ENCODE data around the gene MYOF. TPM values are rescaled to one million over a fixed set of nuclear protein-coding genes. Genes with fewer than 3 reads are reported as not detected.

MYOF gene
- total and polyA plus RNA-seq, 8 donors = 5.0 to 111 (median 36.0) TPM

DNA sequence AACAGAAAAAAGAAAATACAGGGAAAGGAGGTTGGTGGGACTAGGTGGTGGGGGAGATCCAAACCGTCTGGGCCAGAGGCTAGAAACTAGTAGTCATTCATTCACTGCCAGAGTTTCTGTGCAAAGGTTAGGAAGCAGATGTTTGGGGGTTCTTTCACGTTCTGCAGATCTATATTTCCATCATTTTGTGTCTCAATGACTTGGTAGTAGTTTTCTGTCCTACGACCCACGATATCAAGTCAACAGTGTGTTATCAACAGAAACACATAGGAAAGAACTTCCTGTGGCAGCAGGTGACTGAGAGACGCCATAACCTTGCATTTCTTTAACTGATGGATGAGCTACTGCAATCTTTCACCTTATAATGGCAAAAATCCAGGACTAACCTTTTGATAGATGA, 16.0 kb upstream of the MYOF start:
- intact Hi-C loops (cut with DNase I; ENCODE audit: low total_unique reads) = no loop called here
- no peaks in the 10 kb centered on the region for H3K9me3 ChIP-seq
- TF ChIP-seq POLR2AphosphoS5 (IDR thresholded peaks at IDR 0.05) (no peak), POLR2A (IDR thresholded peaks at IDR 0.05) (no peak), EP300 (IDR thresholded peaks at IDR 0.05) (no peak)
- TF ChIP-seq, protein P1, sequence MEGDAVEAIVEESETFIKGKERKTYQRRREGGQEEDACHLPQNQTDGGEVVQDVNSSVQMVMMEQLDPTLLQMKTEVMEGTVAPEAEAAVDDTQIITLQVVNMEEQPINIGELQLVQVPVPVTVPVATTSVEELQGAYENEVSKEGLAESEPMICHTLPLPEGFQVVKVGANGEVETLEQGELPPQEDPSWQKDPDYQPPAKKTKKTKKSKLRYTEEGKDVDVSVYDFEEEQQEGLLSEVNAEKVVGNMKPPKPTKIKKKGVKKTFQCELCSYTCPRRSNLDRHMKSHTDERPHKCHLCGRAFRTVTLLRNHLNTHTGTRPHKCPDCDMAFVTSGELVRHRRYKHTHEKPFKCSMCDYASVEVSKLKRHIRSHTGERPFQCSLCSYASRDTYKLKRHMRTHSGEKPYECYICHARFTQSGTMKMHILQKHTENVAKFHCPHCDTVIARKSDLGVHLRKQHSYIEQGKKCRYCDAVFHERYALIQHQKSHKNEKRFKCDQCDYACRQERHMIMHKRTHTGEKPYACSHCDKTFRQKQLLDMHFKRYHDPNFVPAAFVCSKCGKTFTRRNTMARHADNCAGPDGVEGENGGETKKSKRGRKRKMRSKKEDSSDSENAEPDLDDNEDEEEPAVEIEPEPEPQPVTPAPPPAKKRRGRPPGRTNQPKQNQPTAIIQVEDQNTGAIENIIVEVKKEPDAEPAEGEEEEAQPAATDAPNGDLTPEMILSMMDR (IDR thresholded peaks at IDR 0.05) = no peak
- peaks cover 6 to 23% (median 14%) of the 10 kb centered on the region in 4 donors for H3K4me1 ChIP-seq
- no peak overlapping the region for H3K27ac ChIP-seq
- no peak for DNase-seq
- H3K4me3 ChIP-seq = no peak overlapping the region
- H3K36me3 ChIP-seq = no peaks in the 10 kb centered on the region
- no peaks in the 10 kb centered on the region for H3K27me3 ChIP-seq
- 25 to 42% (median 26%) methylated on average over 5 of the region's 5 CpGs for WGBS, 5 donors

DNA sequence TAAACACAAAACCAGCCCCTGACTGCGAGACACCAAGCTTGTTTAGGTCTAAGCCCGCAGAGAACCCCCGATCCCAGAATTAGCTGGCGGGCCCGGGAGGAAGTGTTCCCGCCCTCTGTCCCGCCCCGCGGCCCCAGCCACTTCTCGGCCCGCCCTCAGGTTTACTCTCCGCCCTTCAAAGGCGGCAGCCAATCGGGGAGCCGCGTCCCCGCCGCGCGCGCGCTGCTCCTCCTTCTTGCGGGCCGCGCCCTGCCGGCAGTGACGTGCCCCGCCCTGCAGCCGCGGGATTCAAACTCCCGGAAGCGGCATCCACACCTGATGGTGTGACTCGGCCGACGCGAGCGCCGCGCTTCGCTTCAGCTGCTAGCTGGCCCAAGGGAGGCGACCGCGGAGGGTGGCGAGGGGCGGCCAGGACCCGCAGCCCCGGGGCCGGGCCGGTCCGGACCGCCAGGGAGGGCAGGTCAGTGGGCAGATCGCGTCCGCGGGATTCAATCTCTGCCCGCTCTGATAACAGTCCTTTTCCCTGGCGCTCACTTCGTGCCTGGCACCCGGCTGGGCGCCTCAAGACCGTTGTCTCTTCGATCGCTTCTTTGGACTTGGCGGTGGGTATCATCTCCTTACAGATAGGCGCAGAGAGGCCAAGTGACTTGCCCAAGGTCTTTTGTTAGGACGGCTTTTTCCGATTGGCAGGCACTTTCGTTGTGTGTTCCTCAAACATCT, 14.3 kb upstream of the MYOF start, which contains the start of gene CEP55:
Gene CEP55, plus strand, starts transcription at position 291 of the 720 bp plus-strand sequence. CDS start 3,440 bp downstream, outside the sequence.
- 0 to 2% (median 1%) methylated on average over 40 to 68 of the region's 68 CpGs for WGBS, 5 donors
- intact Hi-C loops (cut with DNase I; ENCODE audit: low total_unique reads) = no loop called here
- Histone ChIP-seq H3K9me3 (no peaks in the 10 kb centered on the region), H3K4me3 (peak within 1 kb of the TSS; percentile 58 to 85 (median 68)), H3K27me3 (no peaks in the 10 kb centered on the region), H3K36me3 (no peaks in the 10 kb centered on the region), H3K4me1 (peaks cover 6 to 23% (median 14%) of the 10 kb centered on the region in 4 donors), H3K27ac (peak within 1 kb of the TSS; percentile 28 to 82 (median 60))
- peak; percentile 96 to 99 for DNase-seq
- TF ChIP-seq POLR2A (IDR thresholded peaks at IDR 0.05) (no peak), POLR2AphosphoS5 (IDR thresholded peaks at IDR 0.05) (peak; percentile 39 to 80 (median 57))

DNA sequence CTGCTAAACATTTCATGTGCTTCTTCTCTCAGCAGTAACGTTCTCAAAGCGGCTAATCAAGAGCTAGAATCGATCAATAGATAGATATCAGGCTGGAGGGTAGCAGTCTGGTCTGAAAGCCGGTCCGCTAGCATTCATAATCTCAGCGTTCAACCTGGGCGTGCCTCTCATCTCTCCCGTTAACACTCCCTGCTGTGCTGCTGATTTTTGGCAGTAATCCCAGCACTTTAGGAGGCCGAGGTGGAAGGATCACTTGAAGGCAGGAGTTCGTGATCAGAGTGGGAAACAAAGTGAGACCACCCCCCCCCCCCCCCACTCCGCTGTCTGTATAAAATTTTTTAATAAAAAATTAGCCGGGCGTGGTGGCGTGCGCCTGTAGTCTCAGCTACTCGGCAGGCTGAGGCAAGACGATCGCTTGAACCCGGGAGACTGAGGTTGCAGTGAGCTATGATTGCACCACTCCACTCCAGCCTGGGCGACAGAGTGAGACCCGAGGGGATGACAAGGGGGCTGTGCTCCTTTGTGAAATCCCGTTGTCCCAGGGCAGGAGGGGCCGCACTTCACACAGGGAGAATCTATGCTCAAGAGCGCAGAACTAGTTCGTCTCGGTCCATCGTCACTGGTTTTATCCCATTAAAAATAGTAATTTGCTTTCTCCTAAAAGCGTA, 13.7 kb upstream of the MYOF start:
- 0 to 2% (median 1%) methylated on average over 24 to 28 of the region's 28 CpGs for WGBS, 5 donors
- peak overlapping the region; percentile 58 to 85 (median 68) for H3K4me3 ChIP-seq
- H3K9me3 ChIP-seq = no peaks in the 10 kb centered on the region
- no peaks in the 10 kb centered on the region for H3K36me3 ChIP-seq
- peak overlapping the region; percentile 28 to 82 (median 60) for H3K27ac ChIP-seq
- intact Hi-C loops (cut with DNase I; ENCODE audit: low total_unique reads) = no loop called here
- TF ChIP-seq, protein P1 (IDR thresholded peaks at IDR 0.05) = no peak
- no peak for TF ChIP-seq POLR2A (IDR thresholded peaks at IDR 0.05)
- no peak for TF ChIP-seq EP300 (IDR thresholded peaks at IDR 0.05)
- no peak for TF ChIP-seq POLR2AphosphoS5 (IDR thresholded peaks at IDR 0.05)
- H3K4me1 ChIP-seq = peaks cover 6 to 23% (median 14%) of the 10 kb centered on the region in 4 donors
- H3K27me3 ChIP-seq = no peaks in the 10 kb centered on the region
- DNase-seq = peak in 1 of 2 donors; percentile 75

DNA sequence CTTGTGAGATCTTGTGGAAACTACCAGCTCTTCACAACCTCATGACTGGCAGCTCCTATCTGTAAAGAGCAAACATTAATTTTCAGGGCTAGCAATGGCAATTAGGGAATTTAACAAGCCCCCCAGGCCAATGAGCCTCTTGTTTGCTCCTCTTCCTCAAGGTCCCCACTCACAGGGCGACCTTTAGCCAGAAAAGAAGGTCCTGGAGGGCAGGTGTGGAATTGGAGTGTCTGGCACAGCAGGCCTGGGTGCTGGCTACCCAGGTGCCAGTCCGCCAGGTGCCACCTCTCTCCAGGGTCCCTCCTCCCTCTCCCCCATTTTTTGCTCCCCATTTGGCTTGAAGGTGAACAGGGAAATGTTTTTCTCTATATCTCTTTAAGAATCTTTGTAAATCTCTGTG, 12.4 kb upstream of the MYOF start:
- 83 to 97% (median 91%) methylated on average over 2 of the region's 2 CpGs for WGBS, 5 donors
- TF ChIP-seq EP300 (IDR thresholded peaks at IDR 0.05) (no peak), POLR2A (IDR thresholded peaks at IDR 0.05) (no peak), POLR2AphosphoS5 (IDR thresholded peaks at IDR 0.05) (no peak)
- TF ChIP-seq, protein P1 (IDR thresholded peaks at IDR 0.05) = no peak
- no peaks in the 10 kb centered on the region for H3K36me3 ChIP-seq
- H3K4me3 ChIP-seq = no peak overlapping the region
- intact Hi-C loops (cut with DNase I; ENCODE audit: low total_unique reads) = no loop called here
- no peaks in the 10 kb centered on the region for H3K27me3 ChIP-seq
- DNase-seq = no peak
- peaks cover 6 to 23% (median 14%) of the 10 kb centered on the region in 4 donors for H3K4me1 ChIP-seq
- H3K9me3 ChIP-seq = no peaks in the 10 kb centered on the region
- H3K27ac ChIP-seq = no peak overlapping the region

Data from stomach (tissue), 9 donors.